DOHH2 (cell line): ENCODE data around the gene NSMCE1.

Source experiments
- H3F3A ChIP-seq: fragments of 200-600 bp; sonication (generic), shearing (Covaris generic); 2 replicates; pipeline ENCODE4 v1.6.0; 2016; ENCODE audit warnings: antibody characterized with exemption, mild to moderate bottlenecking; ENCODE audit not compliant: control insufficient read depth, insufficient read depth
- H3K27ac ChIP-seq: fragments of 200-600 bp; sonication (generic); 2 replicates; pipeline ENCODE4 v1.5.1; 2014; ENCODE audit warnings: low read depth, mild to moderate bottlenecking, low read length, moderate library complexity
- H3K27me3 ChIP-seq: fragments of 200-600 bp; sonication (generic); 2 replicates; pipeline ENCODE4 v1.6.1; 2014; ENCODE audit warnings: mild to moderate bottlenecking, low read length, mixed read lengths; ENCODE audit not compliant: control insufficient read depth
- H3K36me3 ChIP-seq: fragments of 200-600 bp; sonication (generic); 2 replicates; pipeline ENCODE4 v1.6.1; 2014; ENCODE audit warnings: mild to moderate bottlenecking, low read length, moderate library complexity, mixed read lengths; ENCODE audit not compliant: control insufficient read depth
- H3K4me1 ChIP-seq: fragments of 200-600 bp; sonication (generic); 2 replicates; pipeline ENCODE4 v1.6.1; 2014; ENCODE audit warnings: mild to moderate bottlenecking, low read length, mixed read lengths; ENCODE audit not compliant: control insufficient read depth
- H3K4me2 ChIP-seq: fragments of 200-600 bp; sonication (generic); 2 replicates; pipeline ENCODE4 v1.6.0; 2014; ENCODE audit warnings: mild to moderate bottlenecking, low read length, moderate library complexity
- H3K4me3 ChIP-seq: fragments of 200-600 bp; sonication (generic); 2 replicates; pipeline ENCODE4 v1.5.1; 2014; ENCODE audit warnings: mild to moderate bottlenecking, low read length, mixed read lengths
- H3K79me2 ChIP-seq: fragments of 200-600 bp; sonication (generic); 2 replicates; pipeline ENCODE4 v1.6.1; 2014; ENCODE audit warnings: mild to moderate bottlenecking, low read length, mixed read lengths; ENCODE audit not compliant: control insufficient read depth
- H3K9me2 ChIP-seq: fragments of 200-600 bp; sonication (generic); replicated peaks from 2 replicates; pipeline ENCODE4 v1.6.1; 2014; ENCODE audit warnings: mild to moderate bottlenecking, low read length, mixed read lengths; ENCODE audit not compliant: control insufficient read depth
- H3K9me3 ChIP-seq: fragments of 200-600 bp; sonication (generic); 2 replicates; pipeline ENCODE4 v1.6.1; 2014; ENCODE audit warnings: antibody characterized with exemption, low read length, mixed read lengths; ENCODE audit not compliant: control insufficient read depth, insufficient read depth
- H4K20me1 ChIP-seq: fragments of 200-600 bp; sonication (generic); 2 replicates; pipeline ENCODE4 v1.6.0; 2014; ENCODE audit warnings: low read depth, mild to moderate bottlenecking, antibody characterized with exemption, low read length, moderate library complexity; ENCODE audit not compliant: control insufficient read depth, insufficient read depth
- EZH2phosphoT487 ChIP-seq: fragments of 200-600 bp; sonication (generic); IDR thresholded peaks from 2 replicates; pipeline ENCODE4 v1.6.1; 2017; ENCODE audit warnings: borderline replicate concordance, mild to moderate bottlenecking, antibody characterized with exemption, low read length, moderate library complexity, mixed read lengths
- TF ChIP-seq, protein P1 (sequence below): fragments of 200-600 bp; sonication (generic); IDR thresholded peaks from one replicate; pipeline ENCODE4 v1.5.1; 2014; ENCODE audit warnings: antibody characterized with exemption, mild to moderate bottlenecking, low read depth, low read length; ENCODE audit not compliant: poor library complexity, severe bottlenecking

NSMCE1 gene

DNA sequence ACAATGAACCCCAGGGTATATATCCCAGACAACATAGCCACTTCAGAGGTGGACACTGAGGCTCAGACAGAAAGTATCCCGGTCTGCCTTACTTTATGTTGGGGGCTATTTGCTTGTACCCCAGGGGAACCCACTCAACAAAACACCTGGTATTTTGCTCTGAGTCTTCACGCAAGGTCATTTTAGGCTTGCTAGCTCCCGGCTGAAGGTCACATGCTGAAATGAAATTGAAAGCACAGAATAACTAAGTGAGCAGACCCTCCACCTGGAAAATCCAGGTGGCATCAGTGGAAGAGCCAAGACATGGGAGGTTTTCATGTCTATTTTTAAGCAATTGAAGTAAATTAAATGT is 69.4 kb downstream of the NSMCE1 start:
- Histone ChIP-seq H3K9me2 (no peaks in the 10 kb centered on the region), H3K9me3 (no peaks in the 10 kb centered on the region; the same call in 1 of the 2 replicates), H3K36me3 (peaks cover 3% of the 10 kb centered on the region; the same call in 1 of the 2 replicates), H4K20me1 (no peaks in the 10 kb centered on the region), H3K27ac (peak overlapping the region; percentile 17; the same call in 1 of the 2 replicates), H3K4me1 (peaks cover 30% of the 10 kb centered on the region), H3K27me3 (no peaks in the 10 kb centered on the region), H3K4me2 (peak overlapping the region; percentile 17), H3K79me2 (peaks cover 3% of the 10 kb centered on the region), H3K4me3 (0 out of 2 replicates have a peak overlapping the region, but pooled peaks have one; percentile 18), H3F3A (no peaks in the 10 kb centered on the region)
- TF ChIP-seq, protein P1, sequence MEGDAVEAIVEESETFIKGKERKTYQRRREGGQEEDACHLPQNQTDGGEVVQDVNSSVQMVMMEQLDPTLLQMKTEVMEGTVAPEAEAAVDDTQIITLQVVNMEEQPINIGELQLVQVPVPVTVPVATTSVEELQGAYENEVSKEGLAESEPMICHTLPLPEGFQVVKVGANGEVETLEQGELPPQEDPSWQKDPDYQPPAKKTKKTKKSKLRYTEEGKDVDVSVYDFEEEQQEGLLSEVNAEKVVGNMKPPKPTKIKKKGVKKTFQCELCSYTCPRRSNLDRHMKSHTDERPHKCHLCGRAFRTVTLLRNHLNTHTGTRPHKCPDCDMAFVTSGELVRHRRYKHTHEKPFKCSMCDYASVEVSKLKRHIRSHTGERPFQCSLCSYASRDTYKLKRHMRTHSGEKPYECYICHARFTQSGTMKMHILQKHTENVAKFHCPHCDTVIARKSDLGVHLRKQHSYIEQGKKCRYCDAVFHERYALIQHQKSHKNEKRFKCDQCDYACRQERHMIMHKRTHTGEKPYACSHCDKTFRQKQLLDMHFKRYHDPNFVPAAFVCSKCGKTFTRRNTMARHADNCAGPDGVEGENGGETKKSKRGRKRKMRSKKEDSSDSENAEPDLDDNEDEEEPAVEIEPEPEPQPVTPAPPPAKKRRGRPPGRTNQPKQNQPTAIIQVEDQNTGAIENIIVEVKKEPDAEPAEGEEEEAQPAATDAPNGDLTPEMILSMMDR: no peak
- no peak for TF ChIP-seq EZH2phosphoT487

DNA sequence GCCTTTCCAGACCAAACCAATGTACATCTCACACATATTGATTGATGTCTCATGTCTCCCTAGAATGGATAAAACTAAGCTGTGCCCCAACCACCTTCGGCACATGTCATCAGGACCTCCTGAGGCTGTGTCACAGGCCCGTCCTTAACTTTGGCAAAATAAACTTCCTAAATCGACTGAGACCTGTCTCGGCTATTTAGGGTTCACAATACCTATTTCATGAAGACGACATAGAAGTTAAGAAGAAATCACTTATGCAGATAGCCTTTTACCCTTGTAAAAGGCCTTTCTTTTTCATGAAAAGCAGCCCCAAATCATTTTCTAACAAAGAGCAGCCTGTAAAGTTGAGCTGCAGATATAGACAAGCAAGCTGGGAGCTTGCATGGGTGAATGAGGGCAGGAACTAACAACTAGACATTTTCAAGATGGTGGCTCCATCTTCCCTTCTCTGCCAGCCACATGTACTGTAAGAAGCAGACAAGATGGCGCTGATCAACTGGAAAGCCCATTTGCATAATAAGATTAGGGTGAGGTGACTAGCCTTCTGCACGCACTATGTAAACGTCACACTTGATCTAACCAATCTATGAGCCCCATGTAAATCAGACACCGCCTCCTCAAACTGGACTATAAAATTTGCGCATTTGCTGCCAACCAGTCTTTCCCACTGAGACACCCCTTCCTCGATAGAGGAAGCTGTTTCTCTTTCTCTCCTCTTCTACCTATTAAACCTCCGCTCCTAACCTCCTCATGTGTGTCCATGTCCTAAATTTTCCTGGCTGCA is 69.9 kb downstream of the NSMCE1 start:
- H3K27me3 ChIP-seq: no peaks in the 10 kb centered on the region
- TF ChIP-seq, protein P1: no peak
- TF ChIP-seq EZH2phosphoT487: no peak
- H3K4me3 ChIP-seq: 0 out of 2 replicates have a peak overlapping the region, but pooled peaks have one; percentile 18
- no peaks in the 10 kb centered on the region for H4K20me1 ChIP-seq
- 0 out of 2 replicates have a peak overlapping the region, but pooled peaks have one; percentile 17 for H3K27ac ChIP-seq
- H3K4me1 ChIP-seq: peaks cover 28% of the 10 kb centered on the region
- peak overlapping the region; percentile 17 for H3K4me2 ChIP-seq
- no peaks in the 10 kb centered on the region; the same call in 1 of the 2 replicates for H3K36me3 ChIP-seq
- no peaks in the 10 kb centered on the region for H3K9me2 ChIP-seq
- H3K9me3 ChIP-seq: no peaks in the 10 kb centered on the region; the same call in 1 of the 2 replicates
- no peaks in the 10 kb centered on the region for H3K79me2 ChIP-seq
- H3F3A ChIP-seq: no peaks in the 10 kb centered on the region

GRCh38 chr16:27197004-27197403 is 71.6 kb downstream of the NSMCE1 start:
- H3F3A ChIP-seq: no peaks in the 10 kb centered on the region
- peaks cover 20% of the 10 kb centered on the region for H3K4me1 ChIP-seq
- H3K9me3 ChIP-seq: no peaks in the 10 kb centered on the region; the same call in 1 of the 2 replicates
- H3K27me3 ChIP-seq: no peaks in the 10 kb centered on the region
- no peak overlapping the region for H3K4me2 ChIP-seq
- H3K27ac ChIP-seq: no peak overlapping the region
- no peaks in the 10 kb centered on the region for H3K9me2 ChIP-seq
- no peaks in the 10 kb centered on the region for H3K79me2 ChIP-seq
- H3K36me3 ChIP-seq: no peaks in the 10 kb centered on the region
- TF ChIP-seq, protein P1: no peak
- no peak for TF ChIP-seq EZH2phosphoT487
- no peak overlapping the region for H3K4me3 ChIP-seq
- H4K20me1 ChIP-seq: no peaks in the 10 kb centered on the region
